K562 (cell line): ENCODE results near the gene TMEM121. TPM values are rescaled to one million over a fixed set of nuclear protein-coding genes. Genes with fewer than 3 reads are reported as not detected.

Experiments
- ATAC-seq: fragments of 200-7000 bp; cut with Tn5 transposase; 3 replicates; pipeline ENCODE4 v1.9.1; 2020; ENCODE audit warnings: moderate library complexity
- BruUV-seq: library from RNA; stranded (reverse); fragments of 400-500 nt; replicated peaks from 2 replicates; lab custom pipeline; 2021; lab: Mats Ljungman, UMichigan
- CTCF ChIA-PET: fragments of 300-600 bp; formaldehyde crosslinking; extraction: SDS; loops from one replicate; lab custom pipeline; 2021; ENCODE audit warnings: low intra/inter-chr PET ratio; lab: Yijun Ruan, JAX
- POLR2A ChIA-PET: fragments of 300-600, 350-650 bp; sonication (Branson Sonifier 250); formaldehyde crosslinking; extraction: SDS; loops from one replicate; lab custom pipeline; 2021; ENCODE audit warnings: antibody characterized with exemption, inconsistent platforms; lab: Yijun Ruan, JAX
- DNase-seq, 4 experiments: peaks; one replicate each; pipeline versions ENCODE4 v3.0.0 to v3.0.0-alpha.2; 2011 to 2018; ENCODE audit warnings: low spot score in 3 of 4, mixed read lengths in 3 of 4; ENCODE audit errors: extremely low read depth in 1 of 4
- FAIRE-seq: peaks from 2 replicates; lab custom pipeline; 2011; peaks lifted over from hg19 to GRCh38; lab: Jason Lieb, UNC
- H2AFZ ChIP-seq: 2 replicates; pipeline ENCODE4 v1.6.0; 2011; ENCODE audit warnings: low read depth, low read length, control low read depth, inconsistent platforms
- H3K27ac ChIP-seq: fragments of 200-600 bp; 3 replicates; pipeline ENCODE4 v1.8.0; 2011; ENCODE audit warnings: low read depth, mild to moderate bottlenecking, control low read depth, inconsistent platforms, low read length, moderate library complexity, mixed read lengths; ENCODE audit errors: extremely low read depth
- H3K27me3 ChIP-seq, 2 experiments: fragments of 300-600 bp in 1 of 2; 2 replicates in 1 of 2; 3 replicates in 1 of 2; pipeline versions ENCODE4 v1.6.0 to v1.8.0; 2011; ENCODE audit warnings: inconsistent platforms in 2 of 2, low read length in 2 of 2, mild to moderate bottlenecking in 1 of 2, mixed read lengths in 1 of 2, moderate library complexity in 1 of 2; ENCODE audit not compliant: control insufficient read depth in 2 of 2, insufficient read depth in 2 of 2
- H3K36me3 ChIP-seq: fragments of 300-600 bp; 3 replicates; pipeline ENCODE4 v1.8.0; 2011; ENCODE audit warnings: mild to moderate bottlenecking, low read length, inconsistent platforms; ENCODE audit not compliant: control insufficient read depth, insufficient read depth
- H3K4me1 ChIP-seq, 2 experiments: fragments of 200-600 bp in 1 of 2; replicated peaks in 1 of 2; 2 replicates in 1 of 2; 3 replicates in 1 of 2; pipeline versions ENCODE4 v1.5.1 to v1.8.0; 2011; ENCODE audit warnings: inconsistent platforms in 2 of 2, low read length in 2 of 2, mild to moderate bottlenecking in 1 of 2, mixed read lengths in 1 of 2, moderate library complexity in 1 of 2; ENCODE audit not compliant: control insufficient read depth in 2 of 2, insufficient read depth in 2 of 2
- H3K4me2 ChIP-seq: 2 replicates; pipeline ENCODE4 v1.6.1; 2011; ENCODE audit warnings: low read length, control low read depth, inconsistent platforms, mixed read lengths; ENCODE audit not compliant: insufficient read depth
- H3K4me3 ChIP-seq: fragments of 200-600 bp; sonication (generic), shearing (Covaris generic); 2 replicates; pipeline ENCODE4 v1.5.1; 2016; ENCODE audit warnings: control low read depth, inconsistent platforms
- H3K79me2 ChIP-seq: fragments of 200-600 bp; 3 replicates; pipeline ENCODE4 v1.8.0; 2011; ENCODE audit warnings: low read length, inconsistent platforms; ENCODE audit not compliant: control insufficient read depth, insufficient read depth
- H3K9ac ChIP-seq, 2 experiments: 2 replicates each; pipeline versions ENCODE4 v1.6.0 to v1.6.1; 2011; ENCODE audit warnings: low read depth in 2 of 2, low read length in 2 of 2, control low read depth in 1 of 2, inconsistent platforms in 1 of 2, mild to moderate bottlenecking in 1 of 2, mixed read lengths in 1 of 2; ENCODE audit not compliant: insufficient read depth in 1 of 2
- H3K9me1 ChIP-seq: one replicate; pipeline ENCODE4 v1.6.0; 2011; ENCODE audit warnings: inconsistent platforms, mild to moderate bottlenecking, low read length, moderate library complexity; ENCODE audit not compliant: control insufficient read depth, insufficient read depth
- H3K9me3 ChIP-seq: replicated peaks from 2 replicates; pipeline ENCODE4 v1.5.1; 2011; ENCODE audit warnings: low read depth, low read length, inconsistent platforms; ENCODE audit not compliant: control insufficient read depth, insufficient read depth
- H4K20me1 ChIP-seq: replicated peaks from 2 replicates; pipeline ENCODE4 v1.6.1; 2011; ENCODE audit warnings: low read length, inconsistent platforms, mixed read lengths; ENCODE audit not compliant: control insufficient read depth, insufficient read depth
- ASH1L ChIP-seq: fragments of 450-650 bp; IDR thresholded peaks from 2 replicates; pipeline ENCODE4 v1.6.1; 2018; ENCODE audit warnings: borderline replicate concordance, mild to moderate bottlenecking, low read depth; ENCODE audit not compliant: partially characterized antibody
- CHD2 ChIP-seq: IDR thresholded peaks from 2 replicates; pipeline ENCODE4 v1.6.1; 2011; ENCODE audit warnings: low read depth, low read length
- ESRRA ChIP-seq: fragments of 450-650 bp; IDR thresholded peaks from 2 replicates; pipeline ENCODE4 v1.6.1; 2014; ENCODE audit warnings: low read depth, mild to moderate bottlenecking, moderate library complexity, borderline replicate concordance
- ETV6 ChIP-seq, 3 experiments: fragments of 150-350 bp in 1 of 3; sonication (generic) in 1 of 3; formaldehyde crosslinking in 1 of 3; IDR thresholded peaks; 2 replicates each; pipeline versions ENCODE4 v1.6.1 to v1.8.0; 2014 to 2022; ENCODE audit warnings: borderline replicate concordance in 2 of 3, low read depth in 2 of 3, antibody characterized with exemption in 1 of 3, low read length in 1 of 3, mild to moderate bottlenecking in 1 of 3, missing genetic modification reagents in 1 of 3
- PTRF ChIP-seq: fragments of 450-650 bp; IDR thresholded peaks from 2 replicates; pipeline ENCODE4 v1.6.1; 2016; ENCODE audit warnings: mild to moderate bottlenecking, missing genetic modification characterization, missing compliant biosample characterization
- RAD21 ChIP-seq, 2 experiments: fragments of 250-450 bp in 1 of 2; fragments of 450-650 bp in 1 of 2; sonication (Bioruptor Pico) in 1 of 2; formaldehyde crosslinking in 1 of 2; IDR thresholded peaks in 1 of 2; conservative IDR thresholded peaks in 1 of 2; 2 replicates each; pipeline versions ENCODE4 v1.4.0 to v1.8.0; 2020 to 2022; ENCODE audit warnings: mild to moderate bottlenecking in 2 of 2, moderate library complexity in 1 of 2
- RCOR1 ChIP-seq, 2 experiments: IDR thresholded peaks; 2 replicates each; pipeline ENCODE4 v1.6.1; 2012; ENCODE audit warnings: low read depth in 2 of 2, low read length in 2 of 2, borderline replicate concordance in 1 of 2, improper control_type of control experiment in 1 of 2
- ZNF12 ChIP-seq: sonication (generic); formaldehyde crosslinking; IDR thresholded peaks from 2 replicates; pipeline ENCODE4 v1.4.0; 2020; ENCODE audit warnings: mild to moderate bottlenecking, missing genetic modification reagents
- ZNF274 ChIP-seq: IDR thresholded peaks from 2 replicates; pipeline ENCODE4 v1.6.1; 2011; ENCODE audit warnings: low read depth, mild to moderate bottlenecking, low read length, moderate library complexity, borderline replicate concordance
- ZNF583 ChIP-seq: fragments of 250-450 bp; sonication (Bioruptor Pico); IDR thresholded peaks from 2 replicates; pipeline ENCODE4 v1.4.0; 2020
- WGBS: fragments of 100-300 bp; shearing (Covaris generic); methylation state at CpG from one replicate; pipeline ENCODE4 v1.1.6; 2016; ENCODE audit warnings: low coverage, mixed read lengths; ENCODE audit not compliant: insufficient coverage; ENCODE audit errors: missing lambda C conversion rate; 5-methylcytosine and 5-hydroxymethylcytosine counted together
- in situ Hi-C: fragments of 300-500 bp; cut with MboI; formaldehyde crosslinking; loops from 4 replicates; pipeline ENCODE4 v1.15.0; 2018; ENCODE audit warnings: inconsistent platforms, mixed read lengths
- intact Hi-C: fragments of 100-400 bp; cut with micrococcal nuclease; formaldehyde crosslinking; loops from 2 replicates; pipeline ENCODE4 v1.14.2; 2022
- polyA plus RNA-seq, 8 experiments: library from polyadenylated mRNA; depleted of rRNA in 4 of 8; stranded (reverse) in 5 of 8; unstranded in 3 of 8; fragments of >200 nt; fragmentation: Nextera tagmentation in 2 of 8; fragmentation: Illumina TruSeq in 1 of 8; extraction: Ambion mirVana in 2 of 8; extraction: Trizol in 1 of 8; gene quantifications; 2 replicates each; pipeline versions ENCODE4 v1.2.1 to v1.2.3, GENCODE V29; 2011 to 2014; ENCODE audit warnings: inconsistent platforms in 1 of 8, missing spikeins in 1 of 8
- total RNA-seq, 7 experiments: library from RNA; depleted of rRNA in 6 of 7; stranded (reverse); fragments of >200 nt in 6 of 7; fragmentation: Illumina TruSeq in 2 of 7; extraction: Trizol in 2 of 7; gene quantifications; 2 replicates each; pipeline versions ENCODE4 v1.2.1 to v1.2.3, GENCODE V29; 2011 to 2021; ENCODE audit warnings: low replicate concordance in 1 of 7
- TF ChIP-seq, protein P1 (sequence below): sonication (generic); formaldehyde crosslinking; IDR thresholded peaks from 2 replicates; pipeline ENCODE4 v1.8.1; 2023; ENCODE audit warnings: mild to moderate bottlenecking, missing genetic modification reagents
- TF ChIP-seq, protein P2 (sequence below): sonication (generic); formaldehyde crosslinking; IDR thresholded peaks from 2 replicates; pipeline ENCODE4 v1.8.0; 2023; ENCODE audit warnings: missing genetic modification reagents, mild to moderate bottlenecking, borderline replicate concordance

Gene TMEM121
- total and polyA plus RNA-seq, 9 of the 15 experiments (the other 6 are each of a cell fraction or from before 2014, with no cell fraction given), result 0.31 to 0.36 TPM; not detected in 7

DNA sequence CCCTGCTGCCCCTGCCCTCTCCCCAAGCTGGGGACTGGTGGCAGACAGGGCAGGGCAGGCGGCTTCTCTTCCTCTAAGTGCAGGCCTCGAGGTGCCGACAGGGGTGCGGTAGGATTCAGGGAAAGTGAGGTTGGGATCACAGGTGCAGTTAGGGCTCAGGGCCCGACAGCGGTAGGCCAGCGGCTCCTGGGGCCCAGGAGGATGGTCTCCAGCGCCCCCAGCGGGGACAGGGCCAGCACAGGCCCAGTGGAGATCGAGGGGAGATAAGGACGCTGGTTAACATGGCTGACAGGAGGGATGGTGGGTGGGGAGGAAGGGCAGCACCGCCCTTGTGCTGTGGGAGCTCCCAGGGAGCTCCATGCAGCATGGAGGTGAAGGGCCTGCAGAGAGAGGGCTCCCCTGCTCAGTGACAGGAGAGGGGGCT, 40.6 kb upstream of the TMEM121 start:
- Histone ChIP-seq H2AFZ (peak overlapping the region; percentile 55; the same call in 1 of the 2 replicates), H3K9me1 (no peaks in the 10 kb centered on the region), H3K79me2 (no peaks in the 10 kb centered on the region), H3K27me3 (no peaks in the 10 kb centered on the region), H4K20me1 (no peaks in the 10 kb centered on the region), H3K4me2 (no peak overlapping the region), H3K36me3 (no peaks in the 10 kb centered on the region), H3K27ac (no peak overlapping the region), H3K9me3 (no peaks in the 10 kb centered on the region), H3K4me3 (no peak overlapping the region), H3K9ac (peak overlapping the region in 1 of 2 experiments; percentile 83; a peak in 2 of 4 replicates), H3K4me1 (peaks cover 12 to 94% of the 10 kb centered on the region in 2 experiments)
- intact Hi-C loops, result loop anchor here (5.0 kb wide), 1 partner anchor 38 kb away; no protein-coding TSS in a partner anchor
- 8% methylated on average over 5 of the region's 12 CpGs for WGBS
- in situ Hi-C loops, result loop anchor here (5.0 kb wide), 1 partner anchor 113 kb away; no protein-coding TSS in a partner anchor
- CTCF ChIA-PET, result no interaction called here
- FAIRE-seq (peak; percentile 79), ATAC-seq (peak; percentile 44), DNase-seq (peak; percentile 70 to 81 (median 76))
- BruUV-seq, result no TSS peak
- POLR2A ChIA-PET, result interaction anchor here (1.0 kb wide), 1 partner anchor 88 kb away, joined by 3 read pairs; no protein-coding TSS in a partner anchor
- TF ChIP-seq RAD21 (CRISPR knock-in tag; conservative IDR thresholded peaks at IDR 0.05 in 1 of 2, IDR thresholded peaks at IDR 0.05 in 1 of 2) (peak in 1 of 2 experiments; percentile 52; a peak in 2 of 4 replicates), PTRF (no peak), RCOR1 (IDR thresholded peaks at IDR 0.05; ENCODE audit: borderline replicate concordance in 1 of 2, low read depth in 2 of 2, low read length in 2 of 2) (peak in 1 of 2 experiments; percentile 53; a peak in 2 of 4 replicates), ZNF274 (no peak), ETV6 (IDR thresholded peaks at IDR 0.05; ENCODE audit: borderline replicate concordance in 1 of 2, low read depth in 2 of 2, low read length in 1 of 2) (no peak), ETV6 (CRISPR knock-in tag; IDR thresholded peaks at IDR 0.05; ENCODE audit: borderline replicate concordance) (no peak), ASH1L (no peak), ZNF583 (no peak), ZNF12 (CRISPR knock-in tag) (no peak), CHD2 (no peak), ESRRA (0 out of 2 replicates have a peak, but pooled peaks have one; percentile 19)
- TF ChIP-seq, protein P1, sequence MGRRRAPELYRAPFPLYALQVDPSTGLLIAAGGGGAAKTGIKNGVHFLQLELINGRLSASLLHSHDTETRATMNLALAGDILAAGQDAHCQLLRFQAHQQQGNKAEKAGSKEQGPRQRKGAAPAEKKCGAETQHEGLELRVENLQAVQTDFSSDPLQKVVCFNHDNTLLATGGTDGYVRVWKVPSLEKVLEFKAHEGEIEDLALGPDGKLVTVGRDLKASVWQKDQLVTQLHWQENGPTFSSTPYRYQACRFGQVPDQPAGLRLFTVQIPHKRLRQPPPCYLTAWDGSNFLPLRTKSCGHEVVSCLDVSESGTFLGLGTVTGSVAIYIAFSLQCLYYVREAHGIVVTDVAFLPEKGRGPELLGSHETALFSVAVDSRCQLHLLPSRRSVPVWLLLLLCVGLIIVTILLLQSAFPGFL (CRISPR knock-in tag), result no peak
- TF ChIP-seq, protein P2, sequence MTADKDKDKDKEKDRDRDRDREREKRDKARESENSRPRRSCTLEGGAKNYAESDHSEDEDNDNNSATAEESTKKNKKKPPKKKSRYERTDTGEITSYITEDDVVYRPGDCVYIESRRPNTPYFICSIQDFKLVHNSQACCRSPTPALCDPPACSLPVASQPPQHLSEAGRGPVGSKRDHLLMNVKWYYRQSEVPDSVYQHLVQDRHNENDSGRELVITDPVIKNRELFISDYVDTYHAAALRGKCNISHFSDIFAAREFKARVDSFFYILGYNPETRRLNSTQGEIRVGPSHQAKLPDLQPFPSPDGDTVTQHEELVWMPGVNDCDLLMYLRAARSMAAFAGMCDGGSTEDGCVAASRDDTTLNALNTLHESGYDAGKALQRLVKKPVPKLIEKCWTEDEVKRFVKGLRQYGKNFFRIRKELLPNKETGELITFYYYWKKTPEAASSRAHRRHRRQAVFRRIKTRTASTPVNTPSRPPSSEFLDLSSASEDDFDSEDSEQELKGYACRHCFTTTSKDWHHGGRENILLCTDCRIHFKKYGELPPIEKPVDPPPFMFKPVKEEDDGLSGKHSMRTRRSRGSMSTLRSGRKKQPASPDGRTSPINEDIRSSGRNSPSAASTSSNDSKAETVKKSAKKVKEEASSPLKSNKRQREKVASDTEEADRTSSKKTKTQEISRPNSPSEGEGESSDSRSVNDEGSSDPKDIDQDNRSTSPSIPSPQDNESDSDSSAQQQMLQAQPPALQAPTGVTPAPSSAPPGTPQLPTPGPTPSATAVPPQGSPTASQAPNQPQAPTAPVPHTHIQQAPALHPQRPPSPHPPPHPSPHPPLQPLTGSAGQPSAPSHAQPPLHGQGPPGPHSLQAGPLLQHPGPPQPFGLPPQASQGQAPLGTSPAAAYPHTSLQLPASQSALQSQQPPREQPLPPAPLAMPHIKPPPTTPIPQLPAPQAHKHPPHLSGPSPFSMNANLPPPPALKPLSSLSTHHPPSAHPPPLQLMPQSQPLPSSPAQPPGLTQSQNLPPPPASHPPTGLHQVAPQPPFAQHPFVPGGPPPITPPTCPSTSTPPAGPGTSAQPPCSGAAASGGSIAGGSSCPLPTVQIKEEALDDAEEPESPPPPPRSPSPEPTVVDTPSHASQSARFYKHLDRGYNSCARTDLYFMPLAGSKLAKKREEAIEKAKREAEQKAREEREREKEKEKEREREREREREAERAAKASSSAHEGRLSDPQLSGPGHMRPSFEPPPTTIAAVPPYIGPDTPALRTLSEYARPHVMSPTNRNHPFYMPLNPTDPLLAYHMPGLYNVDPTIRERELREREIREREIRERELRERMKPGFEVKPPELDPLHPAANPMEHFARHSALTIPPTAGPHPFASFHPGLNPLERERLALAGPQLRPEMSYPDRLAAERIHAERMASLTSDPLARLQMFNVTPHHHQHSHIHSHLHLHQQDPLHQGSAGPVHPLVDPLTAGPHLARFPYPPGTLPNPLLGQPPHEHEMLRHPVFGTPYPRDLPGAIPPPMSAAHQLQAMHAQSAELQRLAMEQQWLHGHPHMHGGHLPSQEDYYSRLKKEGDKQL, result 0 out of 2 replicates have a peak, but pooled peaks have one; percentile 36
